Measurements from ENCODE around the gene EIF4E2.

The EIF4E2 gene

GRCh38 chr2:232543491-232543890 lies 7.0 kb upstream of the EIF4E2 start:
- no peaks in the 10 kb centered on the region for H3K27me3 ChIP-seq (ENCODE audit: low read length)
- no peak overlapping the region for H3K27ac ChIP-seq (ENCODE audit: low read depth, low read length)
- no peaks in the 10 kb centered on the region for H3K9me2 ChIP-seq (replicated peaks; ENCODE audit: insufficient read depth, low read length)
- H3K4me2 ChIP-seq (ENCODE audit: low read depth, low read length, poor library complexity, severe bottlenecking) = no peak overlapping the region
- H3K79me2 ChIP-seq (ENCODE audit: insufficient read depth, low read length) = peaks cover 17% of the 10 kb centered on the region
- H3K36me3 ChIP-seq (ENCODE audit: low read length) = no peaks in the 10 kb centered on the region
- H3K9ac ChIP-seq (ENCODE audit: low read length) = no peak overlapping the region
- no peaks in the 10 kb centered on the region; the same call in 1 of the 2 replicates for H4K20me1 ChIP-seq (ENCODE audit: low read depth, low read length)
- H3F3A ChIP-seq (ENCODE audit: insufficient read depth) = no peaks in the 10 kb centered on the region
- H2AFZ ChIP-seq (ENCODE audit: low read depth, low read length, severe bottlenecking) = no peak overlapping the region
- no peaks in the 10 kb centered on the region for H3K9me3 ChIP-seq (ENCODE audit: insufficient read depth, low read length)
- TF ChIP-seq EZH2phosphoT487 (conservative IDR thresholded peaks at IDR 0.05; ENCODE audit: low read length) = no peak
- TF ChIP-seq, protein P1, sequence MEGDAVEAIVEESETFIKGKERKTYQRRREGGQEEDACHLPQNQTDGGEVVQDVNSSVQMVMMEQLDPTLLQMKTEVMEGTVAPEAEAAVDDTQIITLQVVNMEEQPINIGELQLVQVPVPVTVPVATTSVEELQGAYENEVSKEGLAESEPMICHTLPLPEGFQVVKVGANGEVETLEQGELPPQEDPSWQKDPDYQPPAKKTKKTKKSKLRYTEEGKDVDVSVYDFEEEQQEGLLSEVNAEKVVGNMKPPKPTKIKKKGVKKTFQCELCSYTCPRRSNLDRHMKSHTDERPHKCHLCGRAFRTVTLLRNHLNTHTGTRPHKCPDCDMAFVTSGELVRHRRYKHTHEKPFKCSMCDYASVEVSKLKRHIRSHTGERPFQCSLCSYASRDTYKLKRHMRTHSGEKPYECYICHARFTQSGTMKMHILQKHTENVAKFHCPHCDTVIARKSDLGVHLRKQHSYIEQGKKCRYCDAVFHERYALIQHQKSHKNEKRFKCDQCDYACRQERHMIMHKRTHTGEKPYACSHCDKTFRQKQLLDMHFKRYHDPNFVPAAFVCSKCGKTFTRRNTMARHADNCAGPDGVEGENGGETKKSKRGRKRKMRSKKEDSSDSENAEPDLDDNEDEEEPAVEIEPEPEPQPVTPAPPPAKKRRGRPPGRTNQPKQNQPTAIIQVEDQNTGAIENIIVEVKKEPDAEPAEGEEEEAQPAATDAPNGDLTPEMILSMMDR (IDR thresholded peaks at IDR 0.05; ENCODE audit: insufficient read depth, low read length, poor library complexity, severe bottlenecking) = no peak
- no peak overlapping the region for H3K4me3 ChIP-seq (ENCODE audit: insufficient read depth, low read length, poor library complexity, severe bottlenecking)

DNA sequence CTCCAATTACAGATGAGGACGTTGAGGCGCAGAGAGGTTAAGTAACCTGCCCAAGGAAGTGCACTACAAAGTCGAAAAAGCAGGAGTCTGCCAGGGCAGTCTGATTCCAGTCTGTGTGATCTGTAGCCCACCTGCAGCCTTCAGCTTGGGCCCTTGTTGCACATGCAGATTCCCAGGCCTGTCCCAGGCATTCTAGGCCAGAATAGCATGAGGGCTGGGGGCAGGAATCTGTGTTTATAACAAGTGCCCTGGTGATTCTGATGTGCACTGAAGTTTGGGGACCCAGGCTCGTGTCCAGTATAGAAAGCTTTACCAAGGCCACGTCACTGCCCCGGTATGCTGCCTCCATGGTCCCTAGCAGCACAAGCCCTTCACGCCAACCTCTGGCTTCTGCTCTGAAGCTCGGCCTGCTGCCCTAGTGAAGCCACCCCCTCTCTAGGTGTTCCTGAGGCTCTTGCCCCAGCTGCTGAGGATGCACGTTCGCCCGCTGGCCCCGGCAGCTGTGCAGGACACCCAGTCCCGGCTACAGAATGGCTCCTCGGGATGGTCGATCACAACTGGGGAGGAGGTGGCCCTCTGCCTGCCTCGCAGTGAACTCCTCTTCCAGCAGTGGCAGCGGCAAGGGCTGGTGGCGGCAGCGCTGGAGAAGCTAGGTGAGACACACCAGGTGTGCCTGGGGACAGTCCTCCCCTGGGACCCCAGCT lies 6.4 kb upstream of the EIF4E2 start:
- H3F3A ChIP-seq (ENCODE audit: insufficient read depth) = no peaks in the 10 kb centered on the region
- no peak overlapping the region for H2AFZ ChIP-seq (ENCODE audit: low read depth, low read length, severe bottlenecking)
- H3K9ac ChIP-seq (ENCODE audit: low read length) = no peak overlapping the region
- H3K36me3 ChIP-seq (ENCODE audit: low read length) = no peaks in the 10 kb centered on the region
- no peaks in the 10 kb centered on the region; the same call in 1 of the 2 replicates for H4K20me1 ChIP-seq (ENCODE audit: low read depth, low read length)
- H3K9me2 ChIP-seq (replicated peaks; ENCODE audit: insufficient read depth, low read length) = no peaks in the 10 kb centered on the region
- H3K4me3 ChIP-seq (ENCODE audit: insufficient read depth, low read length, poor library complexity, severe bottlenecking) = no peak overlapping the region
- no peak overlapping the region for H3K27ac ChIP-seq (ENCODE audit: low read depth, low read length)
- H3K27me3 ChIP-seq (ENCODE audit: low read length) = no peaks in the 10 kb centered on the region
- H3K79me2 ChIP-seq (ENCODE audit: insufficient read depth, low read length) = peaks cover 21% of the 10 kb centered on the region
- TF ChIP-seq, protein P1 (IDR thresholded peaks at IDR 0.05; ENCODE audit: insufficient read depth, low read length, poor library complexity, severe bottlenecking) = no peak
- TF ChIP-seq EZH2phosphoT487 (conservative IDR thresholded peaks at IDR 0.05; ENCODE audit: low read length) = no peak
- H3K4me2 ChIP-seq (ENCODE audit: low read depth, low read length, poor library complexity, severe bottlenecking) = no peak overlapping the region
- no peaks in the 10 kb centered on the region for H3K9me3 ChIP-seq (ENCODE audit: insufficient read depth, low read length)

DNA sequence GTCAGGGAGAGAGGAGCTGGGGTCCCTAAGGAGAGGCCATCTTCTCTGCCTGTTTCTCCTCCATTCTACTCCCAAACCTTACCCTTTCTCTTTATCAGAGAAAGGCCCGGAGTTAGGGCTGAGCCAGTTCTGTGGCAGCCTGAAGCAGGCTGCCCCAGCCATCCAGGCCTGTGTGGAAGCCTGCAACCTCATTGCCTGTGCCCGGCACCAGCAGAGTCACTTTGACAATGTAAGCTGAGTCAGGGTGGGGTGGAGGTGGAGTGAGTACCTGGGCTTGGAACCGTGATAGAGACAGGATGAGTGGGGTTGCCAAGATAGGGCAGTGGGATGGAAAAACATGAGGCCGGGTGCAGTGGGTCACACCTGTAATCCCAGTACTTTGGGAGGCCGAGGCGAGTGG lies 5.8 kb upstream of the EIF4E2 start:
- Histone ChIP-seq H3K9ac (ENCODE audit: low read length) (no peak overlapping the region), H3K9me2 (replicated peaks; ENCODE audit: insufficient read depth, low read length) (no peaks in the 10 kb centered on the region), H3K4me2 (ENCODE audit: low read depth, low read length, poor library complexity, severe bottlenecking) (no peak overlapping the region), H3K27ac (ENCODE audit: low read depth, low read length) (no peak overlapping the region), H4K20me1 (ENCODE audit: low read depth, low read length) (no peaks in the 10 kb centered on the region; the same call in 1 of the 2 replicates), H3K4me3 (ENCODE audit: insufficient read depth, low read length, poor library complexity, severe bottlenecking) (no peak overlapping the region), H3K79me2 (ENCODE audit: insufficient read depth, low read length) (peaks cover 26% of the 10 kb centered on the region), H3K27me3 (ENCODE audit: low read length) (no peaks in the 10 kb centered on the region), H3K9me3 (ENCODE audit: insufficient read depth, low read length) (no peaks in the 10 kb centered on the region), H3F3A (ENCODE audit: insufficient read depth) (no peaks in the 10 kb centered on the region), H3K36me3 (ENCODE audit: low read length) (no peaks in the 10 kb centered on the region), H2AFZ (ENCODE audit: low read depth, low read length, severe bottlenecking) (no peak overlapping the region)
- TF ChIP-seq, protein P1 (IDR thresholded peaks at IDR 0.05; ENCODE audit: insufficient read depth, low read length, poor library complexity, severe bottlenecking) = no peak
- no peak for TF ChIP-seq EZH2phosphoT487 (conservative IDR thresholded peaks at IDR 0.05; ENCODE audit: low read length)

Measured in SU-DHL-6 (cell line).